ENCODE results near the gene NAT16.

The NAT16 gene

DNA sequence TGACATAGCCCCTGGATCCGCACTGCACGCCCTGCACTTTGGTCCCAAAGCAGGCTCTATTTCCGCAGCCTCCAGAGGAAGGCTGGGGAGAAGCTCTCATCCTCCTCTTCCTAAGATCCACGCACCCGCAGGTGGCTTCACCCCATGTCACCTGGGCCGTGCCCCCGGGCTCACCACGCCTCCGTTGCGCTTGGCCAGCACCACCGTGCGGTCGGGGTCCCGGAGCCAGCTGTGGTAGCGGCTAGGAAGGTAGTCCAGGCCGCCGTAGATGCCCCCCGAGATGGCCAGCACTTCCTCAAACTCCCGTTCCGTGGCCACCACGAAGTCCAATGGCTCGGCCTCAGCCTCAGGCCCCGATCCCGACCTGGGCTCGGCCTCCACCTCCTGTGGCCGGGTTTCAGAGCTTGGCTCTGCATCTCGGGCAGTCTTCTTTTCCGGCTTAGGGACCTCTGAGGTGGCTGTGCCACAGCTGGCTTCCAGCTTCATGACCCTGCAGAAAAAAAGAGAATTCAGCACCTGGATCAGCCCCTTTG is 5.7 kb downstream of the NAT16 start:
- Histone ChIP-seq H2BK5ac (ENCODE audit: low read depth, low read length, poor library complexity, severe bottlenecking) (no peak overlapping the region), H4K91ac (ENCODE audit: low read length) (no peak overlapping the region), H3K27me3 (ENCODE audit: control insufficient read depth in 1 of 2, insufficient read depth in 1 of 2, low read length in 2 of 2) (peaks cover 92 to 95% of the 10 kb centered on the region in 2 experiments), H4K8ac (ENCODE audit: low read length) (no peak overlapping the region), H3K18ac (ENCODE audit: low read depth in 1 of 2, low read length in 2 of 2) (no peak overlapping the region), H2BK120ac (ENCODE audit: low read depth, low read length) (no peak overlapping the region), H3K36me3 (ENCODE audit: control insufficient read depth in 1 of 2, insufficient read depth in 2 of 2, low read depth in 1 of 2, low read length in 2 of 2) (no peaks in the 10 kb centered on the region), H3K79me1 (replicated peaks; ENCODE audit: low read length, poor library complexity, severe bottlenecking) (no peaks in the 10 kb centered on the region), H3K4me1 (ENCODE audit: control insufficient read depth, insufficient read depth, low read depth, low read length) (peaks cover 31% of the 10 kb centered on the region), H2AK5ac (ENCODE audit: low read length, severe bottlenecking) (no peak overlapping the region), H3K23ac (ENCODE audit: low read length in 2 of 2) (no peak overlapping the region), H3K4me3 (ENCODE audit: insufficient read depth in 1 of 2, low read depth in 1 of 2, low read length in 2 of 2) (no peak overlapping the region), H3K27ac (ENCODE audit: low read length, poor library complexity, severe bottlenecking) (no peak overlapping the region), H3K4ac (ENCODE audit: low read depth in 1 of 2, low read length in 2 of 2) (no peak overlapping the region), H3K14ac (ENCODE audit: low read length in 2 of 2) (no peak overlapping the region), H2BK12ac (ENCODE audit: low read length in 2 of 2) (no peak overlapping the region), H3K4me2 (ENCODE audit: low read length, poor library complexity, severe bottlenecking) (no peak overlapping the region), H2AFZ (ENCODE audit: low read depth, low read length) (no peak overlapping the region), H3K9me3 (ENCODE audit: control insufficient read depth, low read length) (no peaks in the 10 kb centered on the region), H2BK15ac (ENCODE audit: low read depth, poor library complexity, severe bottlenecking) (no peak overlapping the region), H3K9ac (ENCODE audit: low read length) (no peak overlapping the region)
- DNase-seq = no peak
- 5% methylated on average over 27 of the region's 28 CpGs for WGBS

DNA sequence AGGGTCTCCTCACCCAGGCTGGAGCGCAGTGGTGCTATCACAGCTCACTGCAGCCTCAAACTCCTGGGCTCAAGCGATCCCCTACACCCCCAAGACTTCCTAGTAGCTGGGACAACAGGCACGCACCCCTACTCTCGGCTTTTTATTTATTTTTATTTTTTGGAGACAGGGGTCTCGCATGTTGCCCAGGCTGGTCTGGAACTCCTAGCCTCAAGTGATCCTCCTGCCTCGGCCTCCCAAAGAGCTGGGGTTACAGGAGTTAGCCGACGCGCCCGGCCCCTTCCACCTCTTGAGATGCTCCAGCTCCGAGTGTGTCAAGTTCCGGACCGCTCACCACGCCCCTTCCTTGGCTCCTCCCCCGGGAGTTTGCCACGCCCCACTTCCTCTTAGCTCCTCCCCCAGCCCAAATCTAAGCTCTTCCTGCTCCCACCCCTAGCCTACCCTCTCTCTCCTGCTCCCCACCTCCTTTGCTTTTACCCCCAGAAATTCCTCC is 6.3 kb downstream of the NAT16 start:
- Histone ChIP-seq H3K4me2 (ENCODE audit: low read length, poor library complexity, severe bottlenecking) (no peak overlapping the region), H2BK12ac (ENCODE audit: low read length in 2 of 2) (no peak overlapping the region), H2AFZ (ENCODE audit: low read depth, low read length) (no peak overlapping the region), H3K18ac (ENCODE audit: low read depth in 1 of 2, low read length in 2 of 2) (no peak overlapping the region), H3K4ac (ENCODE audit: low read depth in 1 of 2, low read length in 2 of 2) (no peak overlapping the region), H2BK5ac (ENCODE audit: low read depth, low read length, poor library complexity, severe bottlenecking) (no peak overlapping the region), H3K9me3 (ENCODE audit: control insufficient read depth, low read length) (no peaks in the 10 kb centered on the region), H2BK15ac (ENCODE audit: low read depth, poor library complexity, severe bottlenecking) (no peak overlapping the region), H3K4me3 (ENCODE audit: insufficient read depth in 1 of 2, low read depth in 1 of 2, low read length in 2 of 2) (peak overlapping the region in 1 of 2 experiments; percentile 61), H3K14ac (ENCODE audit: low read length in 2 of 2) (no peak overlapping the region), H2BK120ac (ENCODE audit: low read depth, low read length) (no peak overlapping the region), H3K9ac (ENCODE audit: low read length) (no peak overlapping the region), H4K91ac (ENCODE audit: low read length) (no peak overlapping the region), H2AK5ac (ENCODE audit: low read length, severe bottlenecking) (no peak overlapping the region), H3K23ac (ENCODE audit: low read length in 2 of 2) (no peak overlapping the region), H3K27ac (ENCODE audit: low read length, poor library complexity, severe bottlenecking) (no peak overlapping the region), H3K4me1 (ENCODE audit: control insufficient read depth, insufficient read depth, low read depth, low read length) (peaks cover 31% of the 10 kb centered on the region), H3K36me3 (ENCODE audit: control insufficient read depth in 1 of 2, insufficient read depth in 2 of 2, low read depth in 1 of 2, low read length in 2 of 2) (no peaks in the 10 kb centered on the region), H4K8ac (ENCODE audit: low read length) (no peak overlapping the region), H3K79me1 (replicated peaks; ENCODE audit: low read length, poor library complexity, severe bottlenecking) (no peaks in the 10 kb centered on the region), H3K27me3 (ENCODE audit: control insufficient read depth in 1 of 2, insufficient read depth in 1 of 2, low read length in 2 of 2) (peaks cover 92 to 97% of the 10 kb centered on the region in 2 experiments)
- no peak for DNase-seq
- WGBS = 13% methylated on average over 16 of the region's 16 CpGs

DNA sequence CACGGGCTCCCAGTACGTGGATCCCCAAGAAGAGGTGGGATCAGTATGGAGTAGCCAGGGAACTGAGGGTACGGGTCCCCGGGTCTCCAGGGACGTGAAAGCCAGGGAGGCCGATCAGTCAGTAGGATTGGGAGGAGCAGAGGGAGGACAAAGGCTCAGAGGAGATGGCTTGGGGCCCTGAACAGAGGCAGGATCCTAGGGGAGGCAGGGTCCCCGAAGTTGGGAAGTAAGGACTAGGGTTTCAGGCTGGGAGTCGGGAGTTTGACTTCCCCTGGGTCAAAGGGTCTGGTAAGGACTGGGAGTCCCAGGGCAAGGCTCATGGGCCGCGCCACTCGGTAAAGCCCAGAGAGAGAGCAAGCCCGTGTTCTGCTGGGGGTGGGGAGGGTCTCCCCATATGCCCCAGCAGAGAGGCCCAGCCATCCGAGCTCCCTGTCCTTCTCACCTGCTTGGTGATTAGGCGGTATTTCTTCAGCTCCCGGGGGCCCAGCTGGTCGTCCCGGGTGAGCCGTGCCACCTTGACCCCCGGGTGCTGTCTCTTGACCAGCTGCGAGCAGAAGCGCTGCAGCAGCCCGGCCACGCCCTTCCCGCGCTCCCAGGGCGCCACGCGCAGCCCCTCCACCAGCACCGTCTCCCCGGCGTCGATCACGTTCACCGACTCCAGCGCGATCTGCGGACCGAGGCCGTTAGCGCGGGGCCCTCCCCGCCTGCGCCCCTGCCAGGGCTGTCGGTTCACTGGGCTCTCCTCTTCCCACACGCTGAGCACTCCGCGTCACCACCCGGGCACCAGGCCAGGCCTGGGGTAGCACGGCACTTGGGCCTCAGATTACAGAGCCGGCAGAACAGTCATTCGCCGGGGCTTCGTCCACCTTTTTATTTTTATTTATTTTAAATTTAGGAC is 7.0 kb downstream of the NAT16 start:
- peak overlapping the region; percentile 30 for H2AFZ ChIP-seq (ENCODE audit: low read depth, low read length)
- 4% methylated on average over 44 of the region's 53 CpGs for WGBS

More for the DNA sequence above, 7.0 kb downstream of the NAT16 start:
- no peak overlapping the region for H3K14ac ChIP-seq (ENCODE audit: low read length in 2 of 2)
- no peak overlapping the region for H4K91ac ChIP-seq (ENCODE audit: low read length)
- H3K4me2 ChIP-seq (ENCODE audit: low read length, poor library complexity, severe bottlenecking) = peak overlapping the region; percentile 47
- H2BK120ac ChIP-seq (ENCODE audit: low read depth, low read length) = no peak overlapping the region
- H3K79me1 ChIP-seq (replicated peaks; ENCODE audit: low read length, poor library complexity, severe bottlenecking) = no peaks in the 10 kb centered on the region
- H2BK5ac ChIP-seq (ENCODE audit: low read depth, low read length, poor library complexity, severe bottlenecking) = no peak overlapping the region
- H3K23ac ChIP-seq (ENCODE audit: low read length in 2 of 2) = peak overlapping the region in 1 of 2 experiments; percentile 38
- no peak overlapping the region for H3K4ac ChIP-seq (ENCODE audit: low read depth in 1 of 2, low read length in 2 of 2)
- no peaks in the 10 kb centered on the region for H3K36me3 ChIP-seq (ENCODE audit: control insufficient read depth in 1 of 2, insufficient read depth in 2 of 2, low read depth in 1 of 2, low read length in 2 of 2)
- peak; percentile 57 for DNase-seq
- no peaks in the 10 kb centered on the region for H3K9me3 ChIP-seq (ENCODE audit: control insufficient read depth, low read length)
- no peak overlapping the region for H2BK15ac ChIP-seq (ENCODE audit: low read depth, poor library complexity, severe bottlenecking)
- no peak overlapping the region for H3K18ac ChIP-seq (ENCODE audit: low read depth in 1 of 2, low read length in 2 of 2)
- no peak overlapping the region for H2AK5ac ChIP-seq (ENCODE audit: low read length, severe bottlenecking)
- peaks cover 93 to 97% of the 10 kb centered on the region in 2 experiments for H3K27me3 ChIP-seq (ENCODE audit: control insufficient read depth in 1 of 2, insufficient read depth in 1 of 2, low read length in 2 of 2)
- no peak overlapping the region for H3K27ac ChIP-seq (ENCODE audit: low read length, poor library complexity, severe bottlenecking)
- no peak overlapping the region for H4K8ac ChIP-seq (ENCODE audit: low read length)
- H3K4me1 ChIP-seq (ENCODE audit: control insufficient read depth, insufficient read depth, low read depth, low read length) = peaks cover 34% of the 10 kb centered on the region
- H2BK12ac ChIP-seq (ENCODE audit: low read length in 2 of 2) = no peak overlapping the region
- peak overlapping the region; percentile 47 to 61 for H3K4me3 ChIP-seq (ENCODE audit: insufficient read depth in 1 of 2, low read depth in 1 of 2, low read length in 2 of 2)
- no peak overlapping the region for H3K9ac ChIP-seq (ENCODE audit: low read length)

Measured in mesenchymal stem cell (in vitro differentiated cells and primary cell).